Loucy (cell line): ENCODE data around the gene MYO5C.

Experiments used
- H2AFZ ChIP-seq: fragments of 200-600 bp; sonication (generic); 2 replicates; pipeline ENCODE4 v1.6.0; 2016; ENCODE audit warnings: antibody characterized with exemption, mild to moderate bottlenecking, low read length, moderate library complexity
- H3F3A ChIP-seq: fragments of 200-600 bp; 2 replicates; pipeline ENCODE4 v1.6.0; 2016; ENCODE audit warnings: antibody characterized with exemption, low read depth, mild to moderate bottlenecking
- H3K27me3 ChIP-seq: fragments of 200-600 bp; sonication (generic); 2 replicates; pipeline ENCODE4 v1.6.1; 2014; ENCODE audit warnings: low read length, mild to moderate bottlenecking; ENCODE audit not compliant: insufficient read depth, poor library complexity, severe bottlenecking
- H3K36me3 ChIP-seq: fragments of 200-600 bp; sonication (generic); 2 replicates; pipeline ENCODE4 v1.6.1; 2016; ENCODE audit warnings: low read length; ENCODE audit not compliant: insufficient read depth
- H3K4me1 ChIP-seq: fragments of 200-600 bp; sonication (generic); 2 replicates; pipeline ENCODE4 v1.5.1; 2014; ENCODE audit warnings: low read length, mild to moderate bottlenecking; ENCODE audit not compliant: insufficient read depth, poor library complexity, severe bottlenecking
- H3K4me2 ChIP-seq: fragments of 200-600 bp; sonication (generic); 2 replicates; pipeline ENCODE4 v1.6.0; 2014; ENCODE audit warnings: antibody characterized with exemption, low read length, low read depth, mild to moderate bottlenecking; ENCODE audit not compliant: poor library complexity, severe bottlenecking
- H3K4me3 ChIP-seq: fragments of 200-600 bp; sonication (generic); 2 replicates; pipeline ENCODE4 v1.5.1; 2014; ENCODE audit warnings: low read length, mild to moderate bottlenecking, mixed read lengths; ENCODE audit not compliant: poor library complexity, severe bottlenecking
- H3K79me2 ChIP-seq: fragments of 200-600 bp; sonication (generic); 2 replicates; pipeline ENCODE4 v1.6.1; 2014; ENCODE audit warnings: low read length; ENCODE audit not compliant: insufficient read depth
- H3K9ac ChIP-seq: fragments of 200-600 bp; sonication (generic); 2 replicates; pipeline ENCODE4 v1.6.0; 2014; ENCODE audit warnings: mild to moderate bottlenecking, low read depth, low read length, moderate library complexity; ENCODE audit not compliant: poor library complexity, severe bottlenecking
- H3K9me2 ChIP-seq: fragments of 200-600 bp; sonication (generic); replicated peaks from 2 replicates; pipeline ENCODE4 v1.6.1; 2016; ENCODE audit warnings: low read depth, low read length, mixed read lengths
- H3K9me3 ChIP-seq: fragments of 200-600 bp; sonication (generic); 2 replicates; pipeline ENCODE4 v1.6.1; 2014; ENCODE audit warnings: mild to moderate bottlenecking, antibody characterized with exemption, low read length, low read depth; ENCODE audit not compliant: insufficient read depth
- H4K20me1 ChIP-seq: fragments of 200-600 bp; sonication (generic); 2 replicates; pipeline ENCODE4 v1.6.0; 2014; ENCODE audit warnings: antibody characterized with exemption, low read length, mild to moderate bottlenecking; ENCODE audit not compliant: insufficient read depth, poor library complexity, severe bottlenecking
- EZH2phosphoT487 ChIP-seq: fragments of 200-600 bp; IDR thresholded peaks from 2 replicates; pipeline ENCODE4 v1.6.1; 2018; ENCODE audit warnings: antibody characterized with exemption, mild to moderate bottlenecking, moderate library complexity, borderline replicate concordance
- TF ChIP-seq, protein P1 (sequence below): fragments of 200-600 bp; sonication (generic); conservative IDR thresholded peaks from 2 replicates; pipeline ENCODE4 v1.5.1; 2014; ENCODE audit warnings: mild to moderate bottlenecking, antibody characterized with exemption, low read length

Gene MYO5C

DNA sequence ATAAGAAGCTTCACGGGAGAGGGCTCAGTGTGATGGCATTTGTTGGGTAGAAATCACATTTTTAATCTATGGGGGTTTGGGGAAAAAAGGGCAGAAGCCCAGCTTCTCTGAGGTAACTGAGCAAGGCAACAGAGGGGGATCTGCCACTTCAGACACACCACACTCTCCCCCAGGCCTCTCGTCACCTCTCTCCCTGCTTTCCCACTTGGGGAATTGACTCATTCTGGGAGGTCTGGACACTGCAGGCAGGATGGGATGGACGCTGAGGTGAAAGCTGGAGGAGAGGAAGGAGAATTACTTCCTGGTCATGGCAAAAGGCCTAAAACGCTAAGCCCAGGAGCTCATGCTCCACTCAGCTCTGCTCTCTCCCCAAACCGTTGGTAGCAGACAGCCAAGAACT lies 33.2 kb downstream of the MYO5C start:
- peak overlapping the region; percentile 57 for H2AFZ ChIP-seq

DNA sequence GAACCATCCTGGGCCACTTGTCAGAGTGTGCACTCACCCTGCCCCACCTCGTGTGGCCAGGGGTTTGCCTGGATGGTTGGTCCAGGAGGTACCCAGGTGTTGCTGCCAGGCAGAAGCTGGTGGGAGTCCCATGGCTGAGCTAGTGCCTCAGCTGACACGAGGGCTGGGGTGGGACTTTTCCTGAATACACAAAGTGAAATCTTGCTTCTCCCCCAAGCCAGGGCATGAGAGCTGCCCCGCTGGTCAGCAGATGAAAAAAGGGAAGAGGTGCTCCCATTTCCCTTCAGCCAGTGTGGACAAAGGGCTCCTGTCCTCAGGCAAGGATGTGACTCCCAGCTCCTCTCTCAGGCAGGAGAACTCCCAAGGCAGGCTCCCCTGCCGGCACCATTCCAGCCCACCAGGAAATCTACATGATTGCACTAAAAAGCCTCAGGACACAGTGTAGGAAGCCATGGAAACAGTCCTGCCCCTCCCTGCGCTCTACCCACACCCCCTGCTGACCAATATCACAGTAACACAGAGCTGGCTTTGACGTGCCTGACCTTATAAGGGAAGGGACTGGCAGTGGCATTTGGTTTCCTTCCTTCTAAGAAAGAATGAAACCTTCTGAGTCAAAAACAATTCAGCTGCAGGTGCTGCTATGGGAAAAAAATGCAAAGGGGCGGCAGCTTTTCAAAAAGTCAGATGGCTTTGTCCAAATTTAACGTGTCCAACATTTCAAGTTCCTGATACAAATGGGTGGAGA lies 33.9 kb downstream of the MYO5C start:
- H3K4me3 ChIP-seq, result no peak overlapping the region
- H3K4me2 ChIP-seq, result peak overlapping the region; percentile 40
- H2AFZ ChIP-seq, result peak overlapping the region; percentile 57

More for the DNA sequence above, 33.2 kb downstream of the MYO5C start:
- peaks cover 14% of the 10 kb centered on the region for H3K4me1 ChIP-seq
- no peaks in the 10 kb centered on the region for H3K9me2 ChIP-seq
- H3K36me3 ChIP-seq, result no peaks in the 10 kb centered on the region
- no peaks in the 10 kb centered on the region for H3K27me3 ChIP-seq
- H3K4me2 ChIP-seq, result peak overlapping the region; percentile 40
- H3F3A ChIP-seq, result no peaks in the 10 kb centered on the region
- no peak for TF ChIP-seq EZH2phosphoT487
- TF ChIP-seq, protein P1, sequence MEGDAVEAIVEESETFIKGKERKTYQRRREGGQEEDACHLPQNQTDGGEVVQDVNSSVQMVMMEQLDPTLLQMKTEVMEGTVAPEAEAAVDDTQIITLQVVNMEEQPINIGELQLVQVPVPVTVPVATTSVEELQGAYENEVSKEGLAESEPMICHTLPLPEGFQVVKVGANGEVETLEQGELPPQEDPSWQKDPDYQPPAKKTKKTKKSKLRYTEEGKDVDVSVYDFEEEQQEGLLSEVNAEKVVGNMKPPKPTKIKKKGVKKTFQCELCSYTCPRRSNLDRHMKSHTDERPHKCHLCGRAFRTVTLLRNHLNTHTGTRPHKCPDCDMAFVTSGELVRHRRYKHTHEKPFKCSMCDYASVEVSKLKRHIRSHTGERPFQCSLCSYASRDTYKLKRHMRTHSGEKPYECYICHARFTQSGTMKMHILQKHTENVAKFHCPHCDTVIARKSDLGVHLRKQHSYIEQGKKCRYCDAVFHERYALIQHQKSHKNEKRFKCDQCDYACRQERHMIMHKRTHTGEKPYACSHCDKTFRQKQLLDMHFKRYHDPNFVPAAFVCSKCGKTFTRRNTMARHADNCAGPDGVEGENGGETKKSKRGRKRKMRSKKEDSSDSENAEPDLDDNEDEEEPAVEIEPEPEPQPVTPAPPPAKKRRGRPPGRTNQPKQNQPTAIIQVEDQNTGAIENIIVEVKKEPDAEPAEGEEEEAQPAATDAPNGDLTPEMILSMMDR, result no peak
- no peak overlapping the region for H3K4me3 ChIP-seq
- no peaks in the 10 kb centered on the region for H3K9me3 ChIP-seq
- H3K79me2 ChIP-seq, result no peaks in the 10 kb centered on the region
- H3K9ac ChIP-seq, result peak overlapping the region; percentile 31
- no peaks in the 10 kb centered on the region for H4K20me1 ChIP-seq

DNA sequence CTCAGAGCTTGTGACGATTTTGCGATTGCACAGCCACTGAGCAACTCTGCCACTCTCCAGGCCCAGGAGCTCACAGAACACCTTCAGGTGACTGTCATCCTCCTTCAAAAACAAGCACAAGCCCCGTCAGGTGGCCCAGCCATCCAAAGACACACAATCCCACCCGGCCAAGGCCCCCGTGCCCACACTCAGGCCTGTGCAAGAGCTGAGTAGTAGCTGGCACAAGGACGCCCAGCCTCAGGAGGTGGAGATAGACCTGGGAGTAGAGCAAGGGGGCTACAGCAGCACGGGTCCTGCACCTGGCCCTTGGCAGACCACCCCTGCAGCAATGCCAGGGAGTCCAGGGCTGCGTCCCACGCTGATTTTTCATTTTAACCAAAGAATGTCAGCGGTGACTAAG lies 34.6 kb downstream of the MYO5C start:
- Histone ChIP-seq H3K4me2 (no peak overlapping the region), H3K36me3 (no peaks in the 10 kb centered on the region), H3K9me2 (no peaks in the 10 kb centered on the region), H2AFZ (peak overlapping the region; percentile 57; the same call in 1 of the 2 replicates), H4K20me1 (no peaks in the 10 kb centered on the region), H3K79me2 (no peaks in the 10 kb centered on the region), H3K4me1 (peaks cover 24% of the 10 kb centered on the region), H3K4me3 (no peak overlapping the region), H3K9ac (no peak overlapping the region), H3K9me3 (no peaks in the 10 kb centered on the region), H3F3A (no peaks in the 10 kb centered on the region), H3K27me3 (no peaks in the 10 kb centered on the region)
- no peak for TF ChIP-seq EZH2phosphoT487
- TF ChIP-seq, protein P1, result no peak

More for the DNA sequence above, 33.9 kb downstream of the MYO5C start:
- Histone ChIP-seq H3F3A (no peaks in the 10 kb centered on the region), H3K79me2 (no peaks in the 10 kb centered on the region), H3K27me3 (no peaks in the 10 kb centered on the region), H3K9ac (peak overlapping the region; percentile 31), H4K20me1 (no peaks in the 10 kb centered on the region), H3K9me3 (no peaks in the 10 kb centered on the region), H3K36me3 (no peaks in the 10 kb centered on the region), H3K9me2 (no peaks in the 10 kb centered on the region), H3K4me1 (peaks cover 20% of the 10 kb centered on the region)
- TF ChIP-seq EZH2phosphoT487, result no peak
- TF ChIP-seq, protein P1, result no peak
